A549 (cell line): ENCODE data around the gene ATP5PD. TPM values are rescaled to one million over a fixed set of nuclear protein-coding genes. Genes with fewer than 3 reads are reported as not detected.

Source experiments
- ATAC-seq, 2 experiments: fragments of 200-7000 bp in 1 of 2; fragments of >200 bp in 1 of 2; cut with Nextera tagmentation in 1 of 2; cut with Tn5 transposase in 1 of 2; 3 replicates each; pipeline versions ENCODE4 v1.8.0 to v1.9.1; 2018 to 2020; ENCODE audit warnings: mild to moderate bottlenecking in 1 of 2, moderate library complexity in 1 of 2
- CTCF ChIA-PET: fragments of 300-600 bp; sonication (Branson Sonifier 250); formaldehyde crosslinking; extraction: SDS; loops from one replicate; lab custom pipeline; 2021; ENCODE audit warnings: antibody characterized with exemption, inconsistent platforms; lab: Yijun Ruan, JAX
- POLR2A ChIA-PET: fragments of 350-600 bp; formaldehyde crosslinking; extraction: SDS; loops from one replicate; lab custom pipeline; 2021; ENCODE audit warnings: antibody characterized with exemption, inconsistent platforms; lab: Yijun Ruan, JAX
- DNase-seq, 2 experiments: peaks; one replicate each; pipeline versions ENCODE4 v3.0.0 to v3.0.0-alpha.2; 2011 to 2016; ENCODE audit warnings: low read depth in 1 of 2, low spot score in 1 of 2
- FAIRE-seq: peaks from 2 replicates; lab custom pipeline; 2011; peaks lifted over from hg19 to GRCh38; lab: Jason Lieb, UNC
- H3K27ac ChIP-seq, 2 experiments: fragments of >200 bp; sonication (Bioruptor Twin); formaldehyde crosslinking; 3 replicates each; pipeline ENCODE4 v1.5.1; 2016 to 2017
- H3K4me1 ChIP-seq: fragments of >200 bp; sonication (Bioruptor Twin); formaldehyde crosslinking; 3 replicates; pipeline ENCODE4 v1.6.1; 2016
- H3K4me2 ChIP-seq: fragments of >200 bp; sonication (Bioruptor Twin); formaldehyde crosslinking; 3 replicates; pipeline ENCODE4 v1.6.1; 2016
- H3K4me3 ChIP-seq: fragments of >200 bp; sonication (Bioruptor Twin); formaldehyde crosslinking; 3 replicates; pipeline ENCODE4 v1.5.1; 2016
- H3K9me3 ChIP-seq: fragments of >200 bp; sonication (Bioruptor Twin); formaldehyde crosslinking; 3 replicates; pipeline ENCODE4 v1.6.1; 2016
- ATOH8 ChIP-seq: fragments of 250-450 bp; sonication (Bioruptor Pico); IDR thresholded peaks from 2 replicates; pipeline ENCODE4 v1.5.0; 2020; ENCODE audit warnings: low read depth, mild to moderate bottlenecking, moderate library complexity
- EHF ChIP-seq: fragments of 250-450 bp; sonication (Bioruptor Pico); IDR thresholded peaks from 2 replicates; pipeline ENCODE4 v1.5.0; 2020; ENCODE audit warnings: mild to moderate bottlenecking
- ELK1 ChIP-seq: fragments of 150-350 bp; IDR thresholded peaks from 2 replicates; pipeline ENCODE4 v1.6.1; 2014; ENCODE audit warnings: low read depth, mild to moderate bottlenecking, low read length
- FOSB ChIP-seq: fragments of 250-450 bp; sonication (Bioruptor Pico); IDR thresholded peaks from 2 replicates; pipeline ENCODE4 v1.5.0; 2020; ENCODE audit warnings: mild to moderate bottlenecking, moderate library complexity
- GATA3 ChIP-seq: IDR thresholded peaks from 2 replicates; pipeline ENCODE4 v1.6.1; 2012; ENCODE audit warnings: borderline replicate concordance
- HDAC2 ChIP-seq: fragments of 200-600 bp; sonication (generic); IDR thresholded peaks from 2 replicates; pipeline ENCODE4 v1.6.1; 2016
- HES2 ChIP-seq: fragments of >200 bp; sonication (Bioruptor Twin); formaldehyde crosslinking; IDR thresholded peaks from 2 replicates; pipeline ENCODE4 v1.6.1; 2016
- HOXB13 ChIP-seq: fragments of 250-450 bp; sonication (Bioruptor Pico); IDR thresholded peaks from 2 replicates; pipeline ENCODE4 v1.5.0; 2020; ENCODE audit warnings: low read depth, mild to moderate bottlenecking, moderate library complexity
- KDM1A ChIP-seq: fragments of 200-600 bp; sonication (generic); IDR thresholded peaks from 2 replicates; pipeline ENCODE4 v1.6.1; 2016; ENCODE audit warnings: low read depth, mild to moderate bottlenecking
- MAX ChIP-seq: IDR thresholded peaks from 2 replicates; pipeline ENCODE4 v1.6.1; 2012
- NPAS2 ChIP-seq: fragments of 250-450 bp; sonication (Bioruptor Pico); IDR thresholded peaks from 2 replicates; pipeline ENCODE4 v1.8.0; 2022; ENCODE audit warnings: mild to moderate bottlenecking, moderate library complexity, borderline replicate concordance
- PBX3 ChIP-seq: IDR thresholded peaks from 2 replicates; pipeline ENCODE4 v1.6.1; 2012
- POLR2AphosphoS2 ChIP-seq: conservative IDR thresholded peaks from 2 replicates; pipeline ENCODE4 v1.6.1; 2012; ENCODE audit warnings: low read length, improper control_type of control experiment, inconsistent platforms
- RAD21 ChIP-seq, 2 experiments: fragments of >200 bp in 1 of 2; sonication (Bioruptor Twin) in 1 of 2; formaldehyde crosslinking in 1 of 2; IDR thresholded peaks in 1 of 2; conservative IDR thresholded peaks in 1 of 2; 2 replicates in 1 of 2; 3 replicates in 1 of 2; pipeline ENCODE4 v1.6.1; 2012 to 2018; ENCODE audit warnings: inconsistent platforms in 1 of 2
- RARB ChIP-seq: fragments of 250-450 bp; sonication (Bioruptor Pico); IDR thresholded peaks from 2 replicates; pipeline ENCODE4 v1.8.0; 2021; ENCODE audit warnings: mild to moderate bottlenecking, moderate library complexity
- REST ChIP-seq: fragments of 200-600 bp; sonication (generic); IDR thresholded peaks from 2 replicates; pipeline ENCODE4 v1.6.1; 2016; ENCODE audit warnings: antibody characterized with exemption, mild to moderate bottlenecking, moderate library complexity
- RNF2 ChIP-seq: fragments of 200-600 bp; sonication (generic); IDR thresholded peaks from 2 replicates; pipeline ENCODE4 v1.6.1; 2016; ENCODE audit warnings: low read depth, mild to moderate bottlenecking, antibody characterized with exemption, moderate library complexity, borderline replicate concordance
- SREBF2 ChIP-seq: fragments of 450-650 bp; IDR thresholded peaks from 2 replicates; pipeline ENCODE4 v1.6.1; 2014; ENCODE audit warnings: mild to moderate bottlenecking, moderate library complexity
- ZNF302 ChIP-seq: fragments of 250-450 bp; sonication (Bioruptor Pico); IDR thresholded peaks from 2 replicates; pipeline ENCODE4 v1.9.0; 2021; ENCODE audit warnings: inconsistent platforms, mild to moderate bottlenecking, moderate library complexity
- WGBS: methylation state at CpG from one replicate; pipeline ENCODE4 v1.1.6; 2017; ENCODE audit errors: missing lambda C conversion rate; 5-methylcytosine and 5-hydroxymethylcytosine counted together
- polyA plus RNA-seq, 4 experiments: library from polyadenylated mRNA; depleted of rRNA in 3 of 4; stranded (reverse); fragments of >200 nt; fragmentation: RNase III in 1 of 4; extraction: RNeasy Plus Mini Kit Qiagen cat#74134 plus additional on column Dnase treatment in 1 of 4; gene quantifications; 2 replicates in 3 of 4; 3 replicates in 1 of 4; pipeline ENCODE4 v1.2.3, GENCODE V29; 2011 to 2017

ATP5PD gene
- polyA plus RNA-seq, 2 of the 4 experiments (the other 2 are of a cell fraction) = 333 to 463 TPM

- WGBS = 21% methylated on average over 12 of the region's 12 CpGs
- ATAC-seq = peak in 1 of 2 experiments; percentile 3; a peak in 4 of 6 replicates
- POLR2A ChIA-PET = interaction anchor here (0.7 to 2.8 kb wide), 14 partner anchors 9 to 116 kb away, joined by 3 to 35 read pairs (median 9); partner anchors contain the start of genes ARMC7, CDR2L, HID1 and JPT1
These were observed 40.4 kb upstream of the ATP5PD start for GRCh38 chr17:75087182-75087557.

More at GRCh38 chr17:75087182-75087557, 40.4 kb upstream of the ATP5PD start:
- Histone ChIP-seq H3K4me1 (peaks cover 75% of the 10 kb centered on the region), H3K9me3 (no peaks in the 10 kb centered on the region)
- CTCF ChIA-PET = interaction anchor here (0.8 to 81.8 kb wide), 6 partner anchors 9 to 125 kb away, joined by 4 to 3429 read pairs (median 52); partner anchors contain the start of genes ARMC7 and NT5C
- TF ChIP-seq HOXB13 (CRISPR knock-in tag) = peak; percentile 63
- TF ChIP-seq GATA3 = no peak
- TF ChIP-seq RNF2 = no peak
- no peak for TF ChIP-seq REST
- TF ChIP-seq NPAS2 = no peak
- TF ChIP-seq HES2 = no peak
- TF ChIP-seq EHF (CRISPR knock-in tag) = 0 out of 2 replicates have a peak, but pooled peaks have one; percentile 38
- TF ChIP-seq POLR2AphosphoS2 = no peak
- no peak for TF ChIP-seq PBX3
- TF ChIP-seq ZNF302 (CRISPR knock-in tag) = 0 out of 2 replicates have a peak, but pooled peaks have one; percentile 7
- no peak for TF ChIP-seq SREBF2
- no peak for TF ChIP-seq RAD21 (conservative IDR thresholded peaks at IDR 0.05 in 1 of 2, IDR thresholded peaks at IDR 0.05 in 1 of 2)
- TF ChIP-seq ELK1 = no peak
- no peak for TF ChIP-seq RARB (CRISPR knock-in tag)
- TF ChIP-seq ATOH8 (CRISPR knock-in tag) = no peak
- TF ChIP-seq HDAC2 = no peak
- peak; percentile 31 for TF ChIP-seq MAX
- TF ChIP-seq KDM1A = 0 out of 2 replicates have a peak, but pooled peaks have one; percentile 13
- TF ChIP-seq FOSB (CRISPR knock-in tag) = 0 out of 2 replicates have a peak, but pooled peaks have one; percentile 59
- TF ChIP-seq, all 56 proteins: peak for 6
- peak overlapping the region; percentile 92 for H3K4me2 ChIP-seq
- FAIRE-seq (no peak), DNase-seq (no peak)
- peak overlapping the region; percentile 95 to 96 for H3K27ac ChIP-seq
- peak overlapping the region; percentile 67 for H3K4me3 ChIP-seq
